Measurements from ENCODE around the gene C9orf78. TPM values are rescaled to one million over a fixed set of nuclear protein-coding genes. Genes with fewer than 3 reads are reported as not detected.

C9orf78 gene
- total and polyA plus RNA-seq, 2 experiments from 2014 or later = 34.4 to 84.6 TPM

GRCh38 chr9:129860653-129861446 lies 25.8 kb upstream of the C9orf78 start:
- no peak overlapping the region for H3K27ac ChIP-seq (ENCODE audit: low read depth)
- Mint-ChIP-seq H3K36me3 (ENCODE audit: low read depth) (peaks cover 26% of the 10 kb centered on the region; the same call in 2 of the 3 replicates), H3K4me3 (no peak overlapping the region), H3K9me3 (no peaks in the 10 kb centered on the region; the same call in 2 of the 3 replicates), H3K27me3 (ENCODE audit: insufficient read depth, low read depth, poor library complexity) (no peaks in the 10 kb centered on the region), H3K27ac (no peak overlapping the region), H3K4me1 (no peaks in the 10 kb centered on the region)
- no peaks in the 10 kb centered on the region for H4K20me1 ChIP-seq (replicated peaks; ENCODE audit: insufficient read depth)
- no peaks in the 10 kb centered on the region for H3K36me3 ChIP-seq (ENCODE audit: insufficient read depth)
- H3K4me2 ChIP-seq = no peak overlapping the region
- H2AFZ ChIP-seq = no peak overlapping the region
- ATAC-seq (no peak), DNase-seq (ENCODE audit: low spot score) (no peak)
- H3K4me1 ChIP-seq (ENCODE audit: insufficient read depth) = no peaks in the 10 kb centered on the region
- no peaks in the 10 kb centered on the region for H3K9me2 ChIP-seq (ENCODE audit: insufficient read depth)
- H3K4me3 ChIP-seq = no peak overlapping the region
- no peaks in the 10 kb centered on the region for H3K79me2 ChIP-seq (replicated peaks; ENCODE audit: insufficient read depth)
- H3K27me3 ChIP-seq (ENCODE audit: insufficient read depth) = no peaks in the 10 kb centered on the region
- no peaks in the 10 kb centered on the region for H3F3A ChIP-seq (replicated peaks; ENCODE audit: low read depth)
- TF ChIP-seq REST (IDR thresholded peaks at IDR 0.05; ENCODE audit: unreplicated experiment) (no peak), STAT1 (IDR thresholded peaks at IDR 0.05; ENCODE audit: unreplicated experiment) (no peak), POLR2AphosphoS5 (IDR thresholded peaks at IDR 0.05; ENCODE audit: low read depth) (no peak), ZNF331 (CRISPR knock-in tag; IDR thresholded peaks at IDR 0.05; ENCODE audit: low read depth) (no peak), CREB1 (CRISPR knock-in tag; IDR thresholded peaks at IDR 0.05; ENCODE audit: low read depth) (no peak), EZH2phosphoT487 (IDR thresholded peaks at IDR 0.05; ENCODE audit: unreplicated experiment) (no peak), ZNF114 (CRISPR knock-in tag; IDR thresholded peaks at IDR 0.05) (no peak), NANOG (IDR thresholded peaks at IDR 0.05; ENCODE audit: borderline replicate concordance) (no peak), JUNB (IDR thresholded peaks at IDR 0.05; ENCODE audit: unreplicated experiment) (no peak), EZH2 (IDR thresholded peaks at IDR 0.05; ENCODE audit: low read depth, unreplicated experiment) (no peak)
- TF ChIP-seq, protein P1, sequence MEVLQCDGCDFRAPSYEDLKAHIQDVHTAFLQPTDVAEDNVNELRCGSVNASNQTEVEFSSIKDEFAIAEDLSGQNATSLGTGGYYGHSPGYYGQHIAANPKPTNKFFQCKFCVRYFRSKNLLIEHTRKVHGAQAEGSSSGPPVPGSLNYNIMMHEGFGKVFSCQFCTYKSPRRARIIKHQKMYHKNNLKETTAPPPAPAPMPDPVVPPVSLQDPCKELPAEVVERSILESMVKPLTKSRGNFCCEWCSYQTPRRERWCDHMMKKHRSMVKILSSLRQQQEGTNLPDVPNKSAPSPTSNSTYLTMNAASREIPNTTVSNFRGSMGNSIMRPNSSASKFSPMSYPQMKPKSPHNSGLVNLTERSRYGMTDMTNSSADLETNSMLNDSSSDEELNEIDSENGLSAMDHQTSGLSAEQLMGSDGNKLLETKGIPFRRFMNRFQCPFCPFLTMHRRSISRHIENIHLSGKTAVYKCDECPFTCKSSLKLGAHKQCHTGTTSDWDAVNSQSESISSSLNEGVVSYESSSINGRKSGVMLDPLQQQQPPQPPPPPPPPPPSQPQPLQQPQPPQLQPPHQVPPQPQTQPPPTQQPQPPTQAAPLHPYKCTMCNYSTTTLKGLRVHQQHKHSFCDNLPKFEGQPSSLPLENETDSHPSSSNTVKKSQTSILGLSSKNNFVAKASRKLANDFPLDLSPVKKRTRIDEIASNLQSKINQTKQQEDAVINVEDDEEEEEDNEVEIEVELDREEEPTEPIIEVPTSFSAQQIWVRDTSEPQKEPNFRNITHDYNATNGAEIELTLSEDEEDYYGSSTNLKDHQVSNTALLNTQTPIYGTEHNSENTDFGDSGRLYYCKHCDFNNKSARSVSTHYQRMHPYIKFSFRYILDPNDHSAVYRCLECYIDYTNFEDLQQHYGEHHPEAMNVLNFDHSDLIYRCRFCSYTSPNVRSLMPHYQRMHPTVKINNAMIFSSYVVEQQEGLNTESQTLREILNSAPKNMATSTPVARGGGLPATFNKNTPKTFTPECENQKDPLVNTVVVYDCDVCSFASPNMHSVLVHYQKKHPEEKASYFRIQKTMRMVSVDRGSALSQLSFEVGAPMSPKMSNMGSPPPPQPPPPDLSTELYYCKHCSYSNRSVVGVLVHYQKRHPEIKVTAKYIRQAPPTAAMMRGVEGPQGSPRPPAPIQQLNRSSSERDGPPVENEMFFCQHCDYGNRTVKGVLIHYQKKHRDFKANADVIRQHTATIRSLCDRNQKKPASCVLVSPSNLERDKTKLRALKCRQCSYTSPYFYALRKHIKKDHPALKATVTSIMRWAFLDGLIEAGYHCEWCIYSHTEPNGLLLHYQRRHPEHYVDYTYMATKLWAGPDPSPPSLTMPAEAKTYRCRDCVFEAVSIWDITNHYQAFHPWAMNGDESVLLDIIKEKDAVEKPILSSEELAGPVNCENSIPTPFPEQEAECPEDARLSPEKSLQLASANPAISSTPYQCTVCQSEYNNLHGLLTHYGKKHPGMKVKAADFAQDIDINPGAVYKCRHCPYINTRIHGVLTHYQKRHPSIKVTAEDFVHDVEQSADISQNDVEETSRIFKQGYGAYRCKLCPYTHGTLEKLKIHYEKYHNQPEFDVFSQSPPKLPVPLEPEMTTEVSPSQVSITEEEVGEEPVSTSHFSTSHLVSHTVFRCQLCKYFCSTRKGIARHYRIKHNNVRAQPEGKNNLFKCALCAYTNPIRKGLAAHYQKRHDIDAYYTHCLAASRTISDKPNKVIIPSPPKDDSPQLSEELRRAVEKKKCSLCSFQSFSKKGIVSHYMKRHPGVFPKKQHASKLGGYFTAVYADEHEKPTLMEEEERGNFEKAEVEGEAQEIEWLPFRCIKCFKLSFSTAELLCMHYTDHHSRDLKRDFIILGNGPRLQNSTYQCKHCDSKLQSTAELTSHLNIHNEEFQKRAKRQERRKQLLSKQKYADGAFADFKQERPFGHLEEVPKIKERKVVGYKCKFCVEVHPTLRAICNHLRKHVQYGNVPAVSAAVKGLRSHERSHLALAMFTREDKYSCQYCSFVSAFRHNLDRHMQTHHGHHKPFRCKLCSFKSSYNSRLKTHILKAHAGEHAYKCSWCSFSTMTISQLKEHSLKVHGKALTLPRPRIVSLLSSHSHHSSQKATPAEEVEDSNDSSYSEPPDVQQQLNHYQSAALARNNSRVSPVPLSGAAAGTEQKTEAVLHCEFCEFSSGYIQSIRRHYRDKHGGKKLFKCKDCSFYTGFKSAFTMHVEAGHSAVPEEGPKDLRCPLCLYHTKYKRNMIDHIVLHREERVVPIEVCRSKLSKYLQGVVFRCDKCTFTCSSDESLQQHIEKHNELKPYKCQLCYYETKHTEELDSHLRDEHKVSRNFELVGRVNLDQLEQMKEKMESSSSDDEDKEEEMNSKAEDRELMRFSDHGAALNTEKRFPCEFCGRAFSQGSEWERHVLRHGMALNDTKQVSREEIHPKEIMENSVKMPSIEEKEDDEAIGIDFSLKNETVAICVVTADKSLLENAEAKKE (CRISPR knock-in tag; IDR thresholded peaks at IDR 0.05) = no peak
- TF ChIP-seq, protein P2, sequence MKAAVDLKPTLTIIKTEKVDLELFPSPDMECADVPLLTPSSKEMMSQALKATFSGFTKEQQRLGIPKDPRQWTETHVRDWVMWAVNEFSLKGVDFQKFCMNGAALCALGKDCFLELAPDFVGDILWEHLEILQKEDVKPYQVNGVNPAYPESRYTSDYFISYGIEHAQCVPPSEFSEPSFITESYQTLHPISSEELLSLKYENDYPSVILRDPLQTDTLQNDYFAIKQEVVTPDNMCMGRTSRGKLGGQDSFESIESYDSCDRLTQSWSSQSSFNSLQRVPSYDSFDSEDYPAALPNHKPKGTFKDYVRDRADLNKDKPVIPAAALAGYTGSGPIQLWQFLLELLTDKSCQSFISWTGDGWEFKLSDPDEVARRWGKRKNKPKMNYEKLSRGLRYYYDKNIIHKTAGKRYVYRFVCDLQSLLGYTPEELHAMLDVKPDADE (IDR thresholded peaks at IDR 0.05) = no peak
- TF ChIP-seq, protein P3, sequence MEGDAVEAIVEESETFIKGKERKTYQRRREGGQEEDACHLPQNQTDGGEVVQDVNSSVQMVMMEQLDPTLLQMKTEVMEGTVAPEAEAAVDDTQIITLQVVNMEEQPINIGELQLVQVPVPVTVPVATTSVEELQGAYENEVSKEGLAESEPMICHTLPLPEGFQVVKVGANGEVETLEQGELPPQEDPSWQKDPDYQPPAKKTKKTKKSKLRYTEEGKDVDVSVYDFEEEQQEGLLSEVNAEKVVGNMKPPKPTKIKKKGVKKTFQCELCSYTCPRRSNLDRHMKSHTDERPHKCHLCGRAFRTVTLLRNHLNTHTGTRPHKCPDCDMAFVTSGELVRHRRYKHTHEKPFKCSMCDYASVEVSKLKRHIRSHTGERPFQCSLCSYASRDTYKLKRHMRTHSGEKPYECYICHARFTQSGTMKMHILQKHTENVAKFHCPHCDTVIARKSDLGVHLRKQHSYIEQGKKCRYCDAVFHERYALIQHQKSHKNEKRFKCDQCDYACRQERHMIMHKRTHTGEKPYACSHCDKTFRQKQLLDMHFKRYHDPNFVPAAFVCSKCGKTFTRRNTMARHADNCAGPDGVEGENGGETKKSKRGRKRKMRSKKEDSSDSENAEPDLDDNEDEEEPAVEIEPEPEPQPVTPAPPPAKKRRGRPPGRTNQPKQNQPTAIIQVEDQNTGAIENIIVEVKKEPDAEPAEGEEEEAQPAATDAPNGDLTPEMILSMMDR (conservative IDR thresholded peaks at IDR 0.05; ENCODE audit: low read depth in 2 of 2) = no peak
